Measurements from ENCODE around the gene VSIG10.

Gene VSIG10

GRCh38 chr12:118059341-118060191, 44.2 kb downstream of the VSIG10 start:
- DNase-seq: no peak

- DNase-seq: no peak
These were observed 44.9 kb downstream of the VSIG10 start for GRCh38 chr12:118058881-118059280.

- DNase-seq: no peak
These were observed 45.6 kb downstream of the VSIG10 start for GRCh38 chr12:118058227-118058626.

GRCh38 chr12:118055865-118056773, 47.7 kb downstream of the VSIG10 start:
- no peak for DNase-seq

- DNase-seq: peak; percentile 55
These were observed 48.7 kb downstream of the VSIG10 start for GRCh38 chr12:118055144-118055557.

- no peak for DNase-seq
These were observed 50.5 kb downstream of the VSIG10 start for GRCh38 chr12:118053071-118053985.

GRCh38 chr12:118052324-118053070, 51.3 kb downstream of the VSIG10 start:
- no peak for DNase-seq

- no peak for DNase-seq
These were observed 52.6 kb downstream of the VSIG10 start for GRCh38 chr12:118050972-118051910.

GRCh38 chr12:118046430-118046829, 57.4 kb downstream of the VSIG10 start:
- DNase-seq: no peak

- no peak for DNase-seq
These were observed 59.2 kb downstream of the VSIG10 start for GRCh38 chr12:118044577-118044976.

- no peak for DNase-seq
These were observed 59.7 kb downstream of the VSIG10 start for GRCh38 chr12:118044075-118044474.

GRCh38 chr12:118042091-118042490, 61.7 kb downstream of the VSIG10 start:
- no peak for DNase-seq

- DNase-seq: no peak
These were observed 65.7 kb downstream of the VSIG10 start for GRCh38 chr12:118038137-118038536.

- DNase-seq: no peak
These were observed 67.0 kb downstream of the VSIG10 start for GRCh38 chr12:118036672-118037411.

GRCh38 chr12:118035190-118036041, 68.4 kb downstream of the VSIG10 start:
- DNase-seq: no peak

GRCh38 chr12:118034429-118035189, 69.2 kb downstream of the VSIG10 start:
- DNase-seq: no peak

GRCh38 chr12:118033902-118034301, 69.9 kb downstream of the VSIG10 start:
- DNase-seq: no peak

- no peak for DNase-seq
These were observed 70.5 kb downstream of the VSIG10 start for GRCh38 chr12:118033323-118033722.

All from activated CD4-positive, CD25-positive, alpha-beta regulatory T cell treated with anti-CD3 and anti-CD28 coated beads, Interleukin-2, amount 50 U/mL, for 72 hours (primary cell).